IPS-18a (cell line): ENCODE measurements around the gene DNAJA3.

Experiments used
- H3K27ac ChIP-seq: one replicate; pipeline ENCODE4 v1.5.1; 2013; ENCODE audit warnings: low read length
- H3K27me3 ChIP-seq: one replicate; pipeline ENCODE4 v1.6.1; 2013; ENCODE audit warnings: mild to moderate bottlenecking, low read length; ENCODE audit not compliant: control insufficient read depth, insufficient read depth
- H3K36me3 ChIP-seq: one replicate; pipeline ENCODE4 v1.6.1; 2013; ENCODE audit warnings: low read depth, low read length; ENCODE audit not compliant: control insufficient read depth
- H3K4me1 ChIP-seq: one replicate; pipeline ENCODE4 v1.6.1; 2013; ENCODE audit warnings: low read depth, low read length; ENCODE audit not compliant: control insufficient read depth
- H3K4me3 ChIP-seq: one replicate; pipeline ENCODE4 v1.5.1; 2013; ENCODE audit warnings: low read length
- H3K9ac ChIP-seq: one replicate; pipeline ENCODE4 v1.6.1; 2013; ENCODE audit warnings: mild to moderate bottlenecking, low read length, moderate library complexity
- H3K9me3 ChIP-seq: one replicate; pipeline ENCODE4 v1.6.1; 2013; ENCODE audit warnings: low read depth, low read length; ENCODE audit not compliant: control insufficient read depth

DNAJA3 gene

DNA sequence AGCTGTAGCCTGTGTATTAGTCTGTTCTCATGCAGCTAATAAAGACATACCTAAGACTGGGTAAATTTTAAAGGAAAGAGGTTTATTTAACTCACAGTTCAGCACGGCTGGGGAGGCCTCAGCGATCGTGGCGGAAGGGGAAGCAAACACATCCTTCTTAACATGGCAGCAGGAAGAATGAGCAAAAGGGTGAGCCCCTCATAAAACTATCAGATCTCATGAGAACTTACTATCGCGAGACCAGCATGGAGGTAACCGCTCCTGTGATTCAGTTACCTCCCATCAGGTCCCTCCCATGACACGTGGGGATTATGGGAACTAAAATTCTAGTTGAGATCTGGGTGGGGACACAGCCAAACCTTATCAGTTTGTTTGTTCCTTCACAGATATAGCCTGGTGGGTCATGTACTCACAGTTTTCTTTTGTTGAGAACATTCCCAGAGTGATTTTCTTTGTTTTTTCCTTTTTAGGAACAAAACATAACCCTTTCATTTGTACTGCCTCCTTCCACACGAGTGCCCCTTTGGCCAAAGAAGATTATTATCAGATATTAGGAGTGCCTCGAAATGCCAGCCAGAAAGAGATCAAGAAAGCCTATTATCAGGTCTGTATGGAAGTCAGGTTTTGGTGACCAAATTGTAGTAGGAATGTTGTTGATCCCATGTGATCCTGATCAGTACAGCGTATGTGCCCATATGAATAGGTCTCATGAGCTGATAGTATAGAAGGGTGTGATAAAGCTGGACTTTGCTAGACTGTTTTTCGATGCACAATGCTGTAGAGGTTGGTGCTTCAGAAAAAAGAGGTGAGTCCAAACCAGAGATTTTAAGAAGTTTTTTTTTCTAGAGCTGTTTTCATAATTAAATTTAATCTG lies 8.5 kb downstream of the DNAJA3 start:
- Histone ChIP-seq H3K27me3 (no peaks in the 10 kb centered on the region), H3K27ac (no peak overlapping the region), H3K9ac (no peak overlapping the region), H3K36me3 (peaks cover 41% of the 10 kb centered on the region), H3K4me3 (no peak overlapping the region), H3K9me3 (no peaks in the 10 kb centered on the region), H3K4me1 (no peaks in the 10 kb centered on the region)

GRCh38 chr16:4435337-4436067 lies 9.8 kb downstream of the DNAJA3 start:
- no peak overlapping the region for H3K9ac ChIP-seq
- H3K27ac ChIP-seq: no peak overlapping the region

DNA sequence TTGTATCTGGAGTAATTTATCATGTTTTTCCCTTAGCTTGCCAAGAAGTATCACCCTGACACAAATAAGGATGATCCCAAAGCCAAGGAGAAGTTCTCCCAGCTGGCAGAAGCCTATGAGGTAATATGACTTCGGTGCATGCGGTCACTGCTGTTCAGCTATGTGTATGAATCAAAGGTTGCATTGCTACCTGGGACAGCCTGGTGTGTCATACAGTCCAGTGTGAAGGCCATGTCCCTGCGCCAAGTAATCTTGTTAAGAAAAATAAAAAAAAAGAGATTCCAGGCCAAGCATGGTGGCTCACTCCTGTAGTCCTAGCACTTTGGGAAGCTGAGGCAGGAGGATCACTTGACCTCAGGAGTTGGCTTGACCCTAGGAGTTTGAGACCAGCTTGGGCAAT lies 11.7 kb downstream of the DNAJA3 start:
- Histone ChIP-seq H3K27me3 (no peaks in the 10 kb centered on the region), H3K4me3 (no peak overlapping the region), H3K36me3 (peaks cover 61% of the 10 kb centered on the region), H3K4me1 (no peaks in the 10 kb centered on the region), H3K9me3 (no peaks in the 10 kb centered on the region), H3K27ac (no peak overlapping the region), H3K9ac (no peak overlapping the region)

More at GRCh38 chr16:4435337-4436067, 9.8 kb downstream of the DNAJA3 start:
- H3K27me3 ChIP-seq: no peaks in the 10 kb centered on the region
- peaks cover 50% of the 10 kb centered on the region for H3K36me3 ChIP-seq
- no peaks in the 10 kb centered on the region for H3K4me1 ChIP-seq
- H3K9me3 ChIP-seq: no peaks in the 10 kb centered on the region
- H3K4me3 ChIP-seq: no peak overlapping the region

DNA sequence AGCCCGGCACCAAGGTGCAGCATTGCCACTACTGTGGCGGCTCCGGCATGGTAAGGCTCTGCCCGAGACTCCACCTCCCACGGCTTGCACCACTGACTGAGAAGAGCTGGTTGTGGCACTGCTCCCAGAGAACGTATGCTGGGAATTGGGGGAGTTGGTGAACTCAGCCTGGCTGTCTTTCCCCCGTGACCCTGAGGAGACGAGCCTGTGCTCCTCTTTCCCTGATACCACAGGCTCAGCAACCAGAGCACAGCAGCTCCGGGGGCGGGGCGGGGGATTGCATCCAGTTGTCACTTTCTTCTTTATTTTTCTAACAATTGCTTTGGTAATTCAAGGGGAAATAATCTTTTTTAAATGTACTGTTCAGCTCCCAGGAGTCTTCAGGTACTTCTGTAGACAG lies 16.7 kb downstream of the DNAJA3 start:
- peaks cover 82% of the 10 kb centered on the region for H3K36me3 ChIP-seq
- no peak overlapping the region for H3K4me3 ChIP-seq
- H3K4me1 ChIP-seq: no peaks in the 10 kb centered on the region
- H3K9me3 ChIP-seq: no peaks in the 10 kb centered on the region
- no peaks in the 10 kb centered on the region for H3K27me3 ChIP-seq
- no peak overlapping the region for H3K27ac ChIP-seq
- H3K9ac ChIP-seq: no peak overlapping the region

- Histone ChIP-seq H3K36me3 (peaks cover 79% of the 10 kb centered on the region), H3K4me3 (no peak overlapping the region), H3K27me3 (no peaks in the 10 kb centered on the region), H3K9ac (no peak overlapping the region), H3K9me3 (no peaks in the 10 kb centered on the region), H3K4me1 (no peaks in the 10 kb centered on the region), H3K27ac (no peak overlapping the region)
These were observed 17.6 kb downstream of the DNAJA3 start for GRCh38 chr16:4443271-4443670.

DNA sequence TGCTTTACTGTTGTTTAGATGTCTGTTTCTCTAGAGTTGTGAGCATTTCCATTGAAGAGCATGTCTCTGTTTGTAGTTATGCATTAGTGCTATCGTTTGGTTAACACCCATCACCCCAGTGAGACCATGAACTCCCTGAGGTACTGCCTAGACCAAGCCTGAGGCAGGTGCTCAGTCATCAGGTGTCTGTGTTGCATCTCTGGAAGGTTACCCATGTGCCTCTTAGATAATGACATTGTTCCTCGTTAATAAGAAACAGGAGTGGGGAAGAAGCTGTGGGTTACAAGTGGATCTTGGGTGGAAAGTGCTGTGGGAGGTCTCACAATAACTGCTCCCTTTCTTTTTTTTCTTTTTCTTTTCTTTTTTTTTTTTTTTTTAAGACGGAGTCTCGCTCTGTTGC lies 18.3 kb downstream of the DNAJA3 start:
- Histone ChIP-seq H3K4me1 (no peaks in the 10 kb centered on the region), H3K9ac (no peak overlapping the region), H3K9me3 (no peaks in the 10 kb centered on the region), H3K27me3 (no peaks in the 10 kb centered on the region), H3K36me3 (peaks cover 82% of the 10 kb centered on the region), H3K4me3 (no peak overlapping the region), H3K27ac (no peak overlapping the region)

DNA sequence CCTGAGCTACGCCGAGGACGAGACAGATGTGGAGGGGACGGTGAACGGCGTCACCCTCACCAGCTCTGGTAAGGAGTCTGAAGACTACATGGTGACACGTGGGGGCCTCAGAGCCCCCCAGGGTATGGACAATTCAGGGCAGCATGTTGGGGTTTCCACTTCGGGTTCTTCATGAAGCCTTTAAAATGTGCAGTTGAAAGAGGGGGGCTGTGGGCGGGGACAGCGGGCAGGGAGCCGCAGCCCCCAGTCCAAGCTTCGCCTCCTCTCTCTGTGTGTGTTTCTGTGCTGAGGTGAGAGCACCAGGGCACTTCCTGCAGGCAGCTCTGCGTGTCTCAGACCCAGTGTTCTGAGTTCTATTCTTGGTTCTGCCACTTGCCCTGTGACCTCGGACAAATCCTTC lies 24.8 kb downstream of the DNAJA3 start:
- Histone ChIP-seq H3K9me3 (no peaks in the 10 kb centered on the region), H3K36me3 (peaks cover 62% of the 10 kb centered on the region), H3K4me1 (no peaks in the 10 kb centered on the region), H3K9ac (no peak overlapping the region), H3K27me3 (no peaks in the 10 kb centered on the region), H3K4me3 (no peak overlapping the region), H3K27ac (no peak overlapping the region)

DNA sequence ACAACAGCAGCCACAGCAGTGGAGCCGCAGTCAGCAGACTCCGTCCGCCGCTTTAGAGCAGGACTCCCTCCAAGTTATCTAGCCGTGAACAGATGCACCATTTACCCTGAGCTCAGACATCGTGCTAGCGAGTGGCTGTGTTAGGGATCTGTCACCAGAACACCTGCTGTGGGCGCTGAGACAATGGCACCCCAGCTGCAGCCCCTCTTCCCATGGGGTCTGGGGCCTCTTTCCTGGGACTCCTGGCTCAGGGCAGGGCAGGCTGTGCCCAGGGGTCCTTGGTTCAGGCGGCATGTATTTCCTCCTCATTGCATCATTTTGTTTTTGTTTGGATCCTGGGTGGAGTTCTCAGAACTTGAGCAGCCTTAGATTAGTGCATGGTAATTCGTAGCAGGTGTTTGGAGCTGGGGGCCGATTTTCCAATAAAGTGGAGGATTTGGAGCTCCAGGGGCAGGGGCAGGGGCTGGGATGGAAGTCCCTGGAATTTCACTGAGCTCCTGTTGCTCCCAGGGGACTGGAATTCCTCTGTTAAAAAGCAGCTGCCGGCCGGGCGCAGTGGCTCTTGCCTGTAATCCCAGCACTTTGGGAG lies 25.4 kb downstream of the DNAJA3 start:
- Histone ChIP-seq H3K27ac (no peak overlapping the region), H3K9me3 (no peaks in the 10 kb centered on the region), H3K27me3 (no peaks in the 10 kb centered on the region), H3K4me3 (no peak overlapping the region), H3K9ac (no peak overlapping the region), H3K4me1 (no peaks in the 10 kb centered on the region), H3K36me3 (peaks cover 64% of the 10 kb centered on the region)

- Histone ChIP-seq H3K4me3 (no peak overlapping the region), H3K36me3 (peaks cover 62% of the 10 kb centered on the region), H3K27me3 (no peaks in the 10 kb centered on the region), H3K9ac (no peak overlapping the region), H3K27ac (no peak overlapping the region), H3K9me3 (no peaks in the 10 kb centered on the region), H3K4me1 (no peaks in the 10 kb centered on the region)
These were observed 27.0 kb downstream of the DNAJA3 start for GRCh38 chr16:4452674-4453073.

- Histone ChIP-seq H3K4me3 (no peak overlapping the region), H3K9me3 (no peaks in the 10 kb centered on the region), H3K36me3 (peaks cover 50% of the 10 kb centered on the region), H3K4me1 (no peaks in the 10 kb centered on the region), H3K9ac (no peak overlapping the region), H3K27me3 (no peaks in the 10 kb centered on the region), H3K27ac (no peak overlapping the region)
These were observed 29.0 kb downstream of the DNAJA3 start for GRCh38 chr16:4454623-4455022.

DNA sequence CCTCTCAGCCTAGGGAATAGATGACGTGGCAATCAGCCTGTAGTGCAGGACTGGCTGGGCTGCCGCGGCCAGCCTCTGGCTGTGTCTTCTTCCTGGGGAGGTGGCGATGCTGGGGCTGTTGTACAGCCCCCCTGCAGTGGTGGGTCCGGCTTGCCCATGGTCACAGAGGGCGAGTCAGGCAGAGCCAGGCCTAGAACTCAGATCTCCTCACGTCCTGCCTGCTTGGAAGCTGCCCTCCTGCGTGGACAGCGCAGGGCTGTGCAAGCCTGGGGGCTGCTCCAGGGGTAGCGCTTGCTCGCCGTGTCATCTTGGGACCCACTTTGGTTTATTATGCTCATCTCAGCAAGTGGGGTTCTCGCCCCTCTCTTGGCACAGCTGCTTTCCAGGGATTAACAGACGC lies 29.4 kb downstream of the DNAJA3 start:
- Histone ChIP-seq H3K9me3 (no peaks in the 10 kb centered on the region), H3K27me3 (no peaks in the 10 kb centered on the region), H3K36me3 (peaks cover 46% of the 10 kb centered on the region), H3K27ac (no peak overlapping the region), H3K4me1 (no peaks in the 10 kb centered on the region), H3K9ac (no peak overlapping the region), H3K4me3 (no peak overlapping the region)
